ENCODE results near the gene KIN.

GRCh38 chr10:7704071-7705016, 83.4 kb downstream of the KIN start:
- TF ChIP-seq CTCF (IDR thresholded peaks at IDR 0.05; ENCODE audit: insufficient read depth, low read length) (no peak), REST (IDR thresholded peaks at IDR 0.05; ENCODE audit: insufficient replicate concordance, low read depth) (no peak), POLR2AphosphoS5 (IDR thresholded peaks at IDR 0.05; ENCODE audit: low read depth) (no peak), GABPA (IDR thresholded peaks at IDR 0.05; ENCODE audit: low read depth) (no peak), SPI1 (IDR thresholded peaks at IDR 0.05; ENCODE audit: borderline replicate concordance, low read depth) (no peak)
